ENCODE results near the gene C1orf115.
A peak's percentile ranks its signal among the peaks of the same experiment; 100 is the strongest.
"Not testable (repeated sequence)": the region's sequence is repeated elsewhere in the genome, so short reads cannot be mapped to it uniquely, and the experiment has no call there.

GRCh38 chr1:220721266-220721665, 31.1 kb downstream of the C1orf115 start:
- TF ChIP-seq, protein P1, sequence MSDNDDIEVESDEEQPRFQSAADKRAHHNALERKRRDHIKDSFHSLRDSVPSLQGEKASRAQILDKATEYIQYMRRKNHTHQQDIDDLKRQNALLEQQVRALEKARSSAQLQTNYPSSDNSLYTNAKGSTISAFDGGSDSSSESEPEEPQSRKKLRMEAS (IDR thresholded peaks at IDR 0.05), result not testable (repeated sequence)
- not testable (repeated sequence) for TF ChIP-seq CTCF (IDR thresholded peaks at IDR 0.05; ENCODE audit: low read depth, low read length, missing input control); ATF3 (IDR thresholded peaks at IDR 0.05); RAD21 (IDR thresholded peaks at IDR 0.05); YY1 (IDR thresholded peaks at IDR 0.05); SP1 (IDR thresholded peaks at IDR 0.05); GABPA (IDR thresholded peaks at IDR 0.05 in 1 of 2, conservative IDR thresholded peaks at IDR 0.05 in 1 of 2); EGR1 (IDR thresholded peaks at IDR 0.05; ENCODE audit: low read depth in 2 of 2)
- peak in 1 of 2 donors; percentile 5 for TF ChIP-seq HNF4A (conservative IDR thresholded peaks at IDR 0.05)
